DMS53 treated with DMSO at 0.1 percent for 48 hours (cell line): ENCODE data around the gene ALOX5AP.

Experiments used
- DNase-seq: peaks from one replicate; lab custom pipeline; 2025; ENCODE audit not compliant: unreplicated experiment; lab: John Stamatoyannopoulos, UW

Gene ALOX5AP

DNA sequence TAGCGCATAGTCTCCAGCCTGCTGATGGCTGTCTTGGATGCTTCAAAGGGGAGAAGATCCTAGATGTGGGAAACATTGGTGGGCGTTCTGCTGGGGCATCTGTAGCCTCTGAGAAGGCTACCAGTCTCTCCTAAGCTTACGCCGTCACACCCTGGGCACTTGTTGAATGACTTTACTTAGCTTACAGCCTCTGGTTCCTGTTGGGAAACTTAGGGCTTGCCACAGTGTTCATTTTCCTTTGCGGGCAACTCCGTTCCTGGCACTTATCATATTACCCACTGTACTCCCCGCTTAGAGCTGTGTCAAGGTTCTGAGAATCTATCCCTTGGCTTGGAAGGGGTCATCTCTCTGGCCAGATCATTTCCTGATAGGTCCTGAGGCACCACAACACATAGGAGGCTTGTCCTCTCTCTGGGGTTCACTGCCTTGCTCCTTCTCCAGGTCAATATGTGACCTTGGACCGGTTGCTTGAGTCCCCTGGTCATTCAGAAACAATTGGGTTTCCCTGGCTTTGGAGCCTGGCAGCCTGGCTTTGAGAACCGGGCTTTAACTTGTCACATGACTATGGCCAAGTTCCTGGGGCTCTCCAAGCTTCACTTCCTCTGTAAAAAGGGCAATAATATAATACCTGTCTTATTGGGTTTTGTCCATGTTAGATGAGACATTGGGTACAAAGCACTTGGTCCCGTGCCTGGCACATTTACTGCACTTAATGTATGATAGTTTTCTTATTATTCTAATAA lies 20.5 kb upstream of the ALOX5AP start:
- DNase-seq = no peak

DNA sequence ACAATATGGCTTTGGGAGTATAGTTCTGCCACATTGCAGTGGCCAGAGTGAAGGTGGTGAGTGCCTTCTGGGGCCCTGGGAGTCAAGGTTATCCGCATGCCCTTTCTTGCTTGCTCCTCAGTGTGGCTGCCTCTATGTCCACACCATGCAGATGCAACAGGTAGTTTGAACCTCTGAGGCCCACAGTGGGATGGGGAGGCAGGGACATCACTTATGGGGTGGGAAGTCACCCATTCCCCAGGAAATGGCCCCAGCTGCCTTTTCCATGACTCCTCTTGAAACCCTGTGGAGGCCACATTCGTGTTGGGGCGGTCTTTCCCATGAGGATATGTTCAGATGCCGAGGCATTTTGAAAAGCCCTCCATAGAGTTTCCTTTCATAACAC lies 20.0 kb upstream of the ALOX5AP start:
- no peak for DNase-seq

DNA sequence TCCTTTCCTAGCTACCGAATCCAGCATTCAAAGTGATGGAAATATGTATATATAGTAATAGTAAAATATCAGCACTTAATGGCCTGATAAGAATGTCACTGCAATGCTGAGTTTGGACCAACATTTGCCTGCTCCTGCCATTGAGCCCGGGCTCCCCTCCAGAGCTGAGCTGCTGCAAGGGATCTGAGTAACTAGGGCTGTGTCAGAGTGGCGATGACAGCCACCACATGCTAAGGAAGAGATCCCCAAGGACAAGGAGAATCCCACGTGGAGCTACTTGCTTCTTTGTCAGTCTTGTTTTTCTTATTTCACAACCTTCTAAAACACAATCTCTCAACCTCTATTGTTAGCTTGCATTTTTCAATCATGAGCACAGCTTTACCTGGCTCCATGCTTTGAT lies 19.5 kb upstream of the ALOX5AP start:
- no peak for DNase-seq

DNA sequence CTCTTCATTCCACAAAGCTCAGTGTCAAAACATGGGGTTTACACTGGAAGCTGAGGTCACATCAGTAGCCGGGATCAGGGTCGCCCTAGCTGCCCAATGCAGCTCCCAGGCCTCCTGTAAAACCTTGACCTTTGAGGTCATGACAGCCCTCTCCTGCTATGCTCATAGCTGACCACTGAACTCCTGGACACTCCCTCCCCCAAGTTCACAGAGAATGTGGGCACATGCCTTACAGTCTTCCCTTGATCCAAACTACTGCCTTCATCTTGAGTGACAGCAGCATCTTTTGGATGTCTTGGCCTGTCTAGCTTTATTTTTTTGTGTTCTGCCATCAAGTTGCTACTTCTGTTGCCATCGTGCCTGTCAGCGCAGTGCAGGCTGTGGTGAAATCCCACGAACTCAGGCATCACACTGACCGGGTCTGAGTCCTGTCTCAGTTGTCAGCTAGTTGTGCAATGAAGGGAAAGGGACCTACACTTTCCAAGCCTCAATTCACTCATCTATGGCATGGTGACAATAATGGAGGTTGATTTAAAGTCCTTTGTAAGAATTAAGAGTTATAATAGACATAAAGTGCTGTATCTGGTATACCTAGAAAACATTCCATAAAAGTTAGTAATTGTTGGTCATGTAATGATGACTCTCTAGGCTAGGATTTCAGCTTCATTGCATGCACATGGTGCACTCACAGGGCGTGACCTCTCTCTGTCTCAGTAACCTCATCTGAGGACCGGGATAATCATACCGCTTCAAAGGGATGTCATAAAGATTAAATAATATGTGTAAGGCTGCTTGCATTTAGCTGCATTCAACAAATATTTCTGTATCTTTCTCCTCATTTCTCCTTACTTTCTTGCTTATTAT lies 16.4 kb upstream of the ALOX5AP start:
- DNase-seq = no peak

DNA sequence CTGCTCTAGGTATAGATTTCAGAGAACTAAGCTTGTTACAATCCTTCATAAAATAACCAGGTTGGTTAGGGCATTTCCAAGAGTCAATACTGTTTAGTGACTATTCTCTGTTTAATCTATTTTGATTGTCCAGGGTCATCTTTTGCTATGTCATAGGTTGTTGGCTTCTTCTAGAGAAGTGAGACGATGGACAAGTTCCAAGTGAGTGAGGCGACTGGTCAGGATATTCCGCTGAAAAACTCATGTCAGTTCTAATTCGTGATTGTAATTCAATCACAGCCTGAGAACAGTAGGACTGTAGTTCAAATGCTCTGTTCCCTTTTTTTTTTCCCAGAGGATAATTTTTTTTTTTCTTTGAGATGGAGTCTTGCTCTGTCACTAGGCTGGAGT lies 15.8 kb upstream of the ALOX5AP start:
- no peak for DNase-seq

DNA sequence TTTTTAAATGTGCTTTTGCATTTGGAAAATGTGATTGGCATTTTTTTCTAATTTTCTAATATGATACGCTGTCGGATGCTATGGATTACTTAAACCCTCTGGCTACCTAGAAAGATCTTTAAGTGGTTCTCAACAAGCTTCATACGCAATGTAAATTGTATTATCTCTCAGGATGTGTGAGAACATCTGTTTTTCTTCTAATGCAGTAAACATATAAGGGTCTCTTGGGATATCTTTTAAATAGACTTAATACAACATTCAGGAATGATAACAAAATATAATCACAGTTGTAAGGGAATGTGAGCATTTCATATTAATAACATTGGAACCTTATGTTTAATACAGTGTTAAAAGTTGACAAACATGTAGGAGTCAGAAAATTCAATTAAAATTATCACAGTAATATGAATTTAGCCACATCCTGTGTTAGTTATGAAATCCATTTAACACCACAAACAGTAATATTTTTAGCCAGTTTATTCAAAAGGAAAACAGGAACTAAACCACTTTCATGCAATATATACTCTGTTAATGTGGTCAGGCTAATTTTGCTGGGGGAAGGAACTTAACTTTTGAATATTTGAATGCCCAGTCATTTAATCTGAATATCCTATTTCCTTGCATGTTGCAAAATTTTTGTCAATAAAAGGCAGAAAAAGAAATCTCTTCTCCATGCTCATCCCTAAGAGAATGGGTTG lies 15.0 kb upstream of the ALOX5AP start:
- DNase-seq = no peak

DNA sequence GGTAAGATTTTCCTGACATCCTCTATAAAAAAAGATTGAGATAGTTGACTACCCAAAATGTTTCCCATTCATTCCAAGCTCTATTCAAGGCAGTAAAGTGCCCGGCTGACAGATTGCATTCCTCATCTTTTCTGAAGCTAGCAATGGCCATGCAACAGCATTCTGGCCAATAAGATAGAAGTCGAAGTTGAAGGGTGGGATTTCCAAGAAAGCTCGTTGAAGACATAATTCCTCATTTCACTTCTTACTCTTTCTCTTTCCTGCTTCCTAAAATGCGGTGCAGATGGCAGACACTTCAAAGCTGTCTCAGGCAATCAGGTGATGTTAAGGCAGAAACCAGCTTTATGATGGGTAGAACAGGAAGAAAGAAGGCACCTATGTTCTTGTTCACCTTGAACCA lies 13.4 kb upstream of the ALOX5AP start:
- DNase-seq = no peak

DNA sequence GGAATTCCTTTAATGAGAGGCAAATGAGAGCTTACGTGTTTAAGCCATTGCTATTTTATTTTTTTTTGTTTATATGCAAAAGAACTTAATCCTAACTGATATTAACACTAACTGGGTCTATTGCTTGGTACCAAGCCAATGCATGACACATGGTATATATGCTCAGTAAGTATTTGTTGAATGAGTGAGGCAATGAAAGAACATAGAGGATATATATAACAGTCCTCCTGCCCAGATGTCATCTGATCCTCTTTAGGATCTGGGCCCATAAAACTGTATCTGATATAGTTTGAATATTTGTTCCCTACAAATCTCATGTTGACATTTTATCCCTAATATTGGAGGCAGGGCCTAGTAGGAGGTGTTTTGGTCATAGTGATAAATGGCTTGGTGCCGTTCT lies 13.0 kb upstream of the ALOX5AP start:
- no peak for DNase-seq

DNA sequence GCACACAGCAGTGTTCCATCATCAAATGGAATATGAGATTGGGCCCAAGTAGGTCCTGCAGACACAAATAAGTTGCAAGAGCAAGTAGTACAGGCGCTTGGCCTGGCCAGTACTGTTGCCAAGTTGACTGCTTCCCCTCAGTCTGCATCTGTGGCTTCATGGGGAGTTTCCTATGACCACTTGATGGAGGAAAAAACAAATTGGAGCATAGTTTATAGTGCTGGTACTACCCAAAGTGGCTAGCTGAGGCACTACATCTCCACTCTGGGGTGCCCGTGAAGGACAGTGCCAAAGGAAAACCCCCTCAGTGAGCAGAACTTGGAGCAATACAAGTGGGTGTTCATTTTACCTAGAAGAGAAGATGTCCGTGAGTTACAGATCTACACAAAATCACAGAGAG lies 10.6 kb upstream of the ALOX5AP start:
- DNase-seq = no peak

DNA sequence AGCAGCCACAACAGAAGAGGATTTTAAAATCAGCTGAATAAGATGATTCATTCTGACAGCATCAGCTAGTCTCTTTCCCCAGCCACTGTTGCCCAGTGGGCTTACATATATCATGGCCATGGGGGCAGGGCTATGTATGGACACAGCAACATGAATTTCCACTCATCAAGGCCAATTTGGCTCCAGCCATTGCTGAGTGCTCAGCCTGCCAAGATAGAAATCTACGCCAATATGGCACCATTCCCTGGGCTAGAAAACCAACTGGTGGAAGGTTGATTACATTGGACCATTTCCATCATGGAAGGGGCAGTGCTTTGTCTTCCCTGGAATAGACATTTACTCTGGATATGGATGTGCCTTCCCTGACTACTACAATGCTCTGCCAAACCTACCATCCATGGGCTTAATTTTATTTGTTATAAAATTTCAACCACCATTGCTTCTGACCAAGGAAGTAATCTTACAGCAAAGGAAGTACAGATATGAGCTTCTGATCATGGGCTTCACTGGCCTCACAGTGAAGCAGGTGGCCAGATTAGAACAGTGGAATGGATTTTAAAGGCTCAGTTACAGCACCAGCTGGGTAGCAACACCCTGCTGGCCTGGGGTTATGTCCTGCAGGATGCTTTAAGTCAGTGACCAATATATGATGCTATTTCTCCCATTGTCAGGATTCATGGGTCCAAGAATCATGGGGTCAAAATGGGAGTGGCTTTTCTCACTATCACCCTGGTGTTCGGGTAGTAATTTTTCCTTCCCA lies 9.8 kb upstream of the ALOX5AP start:
- DNase-seq = no peak

DNA sequence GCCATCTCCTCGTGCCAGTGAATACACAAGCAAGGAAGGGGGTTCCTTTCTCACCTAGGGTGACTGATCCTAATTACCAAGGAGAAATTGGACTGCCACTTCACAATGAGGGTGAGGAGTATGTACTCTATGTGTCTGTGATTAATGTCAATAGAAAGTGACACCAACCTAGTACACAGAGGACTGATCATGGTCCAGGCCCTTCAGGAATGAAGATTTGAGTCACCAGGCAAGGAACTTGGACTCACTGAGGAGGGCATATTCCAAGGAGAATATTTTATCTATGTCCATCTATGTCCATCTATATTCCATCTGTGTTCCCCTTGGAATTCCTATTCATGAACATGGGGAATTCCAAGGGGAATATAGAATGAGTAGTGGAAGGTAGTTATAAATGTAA lies 9.2 kb upstream of the ALOX5AP start:
- no peak for DNase-seq

DNA sequence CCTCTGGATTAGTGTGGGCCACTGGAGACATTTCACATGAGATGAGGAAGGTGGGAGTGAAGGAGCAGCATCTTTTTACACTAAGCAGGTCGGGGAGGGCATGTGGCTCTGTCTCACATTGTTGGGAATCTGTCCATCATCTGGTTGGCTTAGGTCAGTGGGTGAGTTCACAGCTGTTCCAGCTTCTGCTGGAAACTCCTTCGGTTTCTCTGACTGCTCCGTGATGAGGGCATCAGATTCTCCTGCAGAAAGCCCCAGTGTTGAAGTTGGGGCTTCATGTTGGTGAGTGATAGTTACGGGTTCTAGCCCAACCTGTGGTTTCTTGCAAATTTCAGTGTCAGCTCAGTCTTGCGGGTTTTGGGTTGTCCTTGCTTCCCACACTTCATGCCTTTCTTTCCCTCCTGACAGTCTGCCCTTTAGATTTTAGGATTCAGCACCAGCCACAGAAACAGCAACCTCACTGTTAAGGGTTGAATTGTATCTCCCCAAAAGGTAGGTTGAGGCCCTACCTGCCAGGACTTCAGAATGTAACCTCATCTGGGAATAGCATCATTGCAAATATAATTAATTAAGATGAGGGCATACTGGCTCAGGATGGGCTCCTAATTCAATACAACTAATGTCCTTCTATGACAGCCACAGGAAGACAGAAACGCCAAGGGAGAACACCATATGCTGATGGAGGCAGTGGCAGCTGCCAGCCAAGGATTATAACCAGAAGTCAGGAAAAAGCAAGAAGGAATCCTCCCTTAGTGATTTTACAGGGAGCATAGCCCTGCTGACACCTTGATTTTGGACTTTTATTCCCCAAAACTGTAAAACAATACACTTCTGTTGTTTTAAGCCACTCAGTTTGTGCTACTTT lies 7.6 kb upstream of the ALOX5AP start:
- DNase-seq = no peak

DNA sequence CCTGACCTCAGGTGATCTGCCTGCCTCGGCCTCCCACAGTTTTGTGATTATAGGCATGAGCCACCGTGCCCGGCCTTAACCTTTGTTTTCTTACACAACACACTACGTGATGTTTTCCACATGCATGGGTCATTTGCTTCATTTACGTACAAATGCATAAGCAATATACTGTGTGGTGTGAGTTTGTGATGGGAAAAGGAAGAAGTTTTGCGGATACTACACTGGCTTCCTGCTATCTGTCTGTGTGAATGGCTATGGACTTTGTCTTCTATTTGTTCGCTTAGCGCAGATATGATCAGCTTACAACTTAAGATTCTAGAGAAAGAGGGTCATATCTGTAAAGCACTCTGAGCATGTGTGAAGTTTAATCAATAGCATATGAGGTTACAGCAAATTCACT lies 5.5 kb upstream of the ALOX5AP start:
- DNase-seq = no peak

DNA sequence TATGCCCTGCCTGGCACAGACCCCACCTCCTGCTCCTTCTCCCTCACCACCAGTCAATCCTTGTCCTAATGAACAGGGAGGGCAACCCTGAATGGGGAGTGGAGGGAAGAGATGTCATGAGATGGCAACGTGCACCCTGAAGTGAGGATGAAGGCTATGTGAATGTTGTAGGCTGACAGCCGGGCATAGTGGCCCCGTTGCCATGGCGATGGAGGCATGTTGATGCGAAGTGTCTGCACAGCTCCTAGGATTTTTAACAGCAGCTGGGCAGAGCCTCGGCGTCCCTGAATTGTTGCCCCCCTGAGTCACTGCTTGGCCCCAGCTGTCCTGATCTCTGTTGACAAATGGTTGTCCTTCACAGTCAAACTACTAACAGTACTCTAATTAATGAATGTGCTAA lies 4.8 kb upstream of the ALOX5AP start:
- DNase-seq = no peak

DNA sequence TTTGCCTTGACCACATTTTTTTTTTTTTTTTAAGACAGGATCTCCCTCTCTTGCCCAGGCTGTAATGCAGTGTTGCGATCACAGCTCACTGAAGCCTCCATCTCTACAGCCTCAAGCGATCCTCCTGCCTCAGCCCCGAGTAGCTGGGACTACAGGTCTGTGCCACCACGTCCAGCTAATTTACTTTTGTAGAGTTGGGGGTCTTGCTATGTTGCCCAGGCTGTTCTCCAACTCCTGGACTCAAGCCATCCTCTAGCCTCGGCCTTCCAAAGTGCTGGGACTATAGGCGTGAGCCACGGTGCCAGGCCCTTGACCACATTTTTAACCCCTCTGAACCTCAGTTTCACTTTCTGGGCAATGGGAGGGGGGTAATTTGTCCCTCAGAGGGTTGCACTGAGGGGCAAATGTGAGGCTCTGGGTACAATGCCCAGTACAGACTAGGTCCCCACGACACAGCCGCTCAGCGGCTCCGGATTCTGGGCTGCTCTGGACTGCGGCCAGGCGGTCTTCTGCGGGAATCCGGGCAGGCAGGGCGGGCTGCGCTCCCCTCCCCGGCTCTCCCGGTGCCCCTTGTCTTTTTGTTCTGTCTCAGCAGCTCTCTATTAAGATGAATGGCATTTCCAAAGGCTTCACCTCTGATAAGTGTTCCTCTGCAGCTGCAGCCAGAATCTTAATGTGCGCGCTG lies 3.8 kb upstream of the ALOX5AP start:
- no peak for DNase-seq

DNA sequence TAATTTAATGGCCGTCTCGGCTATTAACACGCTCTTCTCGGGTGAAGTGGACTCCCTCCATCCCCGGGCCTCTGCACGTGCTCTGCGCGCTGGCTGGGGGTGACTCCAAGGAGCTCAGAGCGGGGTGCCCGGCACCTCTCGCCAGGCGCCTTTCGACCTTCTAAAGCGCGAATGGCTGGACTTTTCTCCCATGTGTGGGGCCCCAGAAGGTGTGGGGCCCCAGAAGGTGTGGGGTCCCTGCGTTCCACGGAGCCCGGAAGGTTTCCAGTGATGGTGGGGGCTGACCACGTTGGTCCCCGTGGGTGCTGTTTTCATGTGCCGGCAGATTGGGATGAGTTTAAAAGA lies 3.3 kb upstream of the ALOX5AP start:
- DNase-seq = no peak

DNA sequence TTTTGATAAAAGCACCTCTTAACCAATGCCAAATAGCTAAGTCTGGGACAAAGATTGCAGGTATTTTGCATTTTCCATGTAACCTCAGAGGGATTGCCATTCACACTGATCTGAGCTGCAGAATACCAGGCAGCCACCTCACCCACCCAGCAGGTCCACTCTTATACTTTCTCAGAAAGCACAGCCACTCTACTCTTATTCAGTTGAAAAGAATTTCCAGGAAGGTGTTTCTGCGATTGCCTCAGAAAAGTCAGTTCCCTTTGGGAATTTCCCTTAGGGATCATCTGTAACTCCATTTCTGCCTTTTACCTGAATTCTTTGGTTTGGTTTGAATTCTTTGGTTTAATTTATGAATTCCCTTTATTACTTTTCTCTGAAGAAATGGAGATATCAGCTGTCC lies 904 bp upstream of the ALOX5AP start:
- no peak for DNase-seq

DNA sequence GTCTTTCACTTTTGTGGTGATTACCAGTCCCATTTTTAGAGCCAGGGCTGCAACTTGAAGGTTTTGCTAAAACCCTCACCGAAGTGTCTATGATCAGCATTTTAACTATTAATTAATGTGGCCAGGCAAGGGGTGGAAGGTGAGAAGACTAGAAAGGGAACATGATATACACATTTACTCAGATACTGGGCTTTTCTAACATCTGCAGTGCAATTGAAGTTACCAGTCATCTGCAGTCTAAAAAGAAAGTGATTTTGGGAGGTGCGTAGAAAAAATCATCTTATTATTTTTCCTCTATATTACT lies 481 bp downstream of the ALOX5AP start:
- DNase-seq = no peak

DNA sequence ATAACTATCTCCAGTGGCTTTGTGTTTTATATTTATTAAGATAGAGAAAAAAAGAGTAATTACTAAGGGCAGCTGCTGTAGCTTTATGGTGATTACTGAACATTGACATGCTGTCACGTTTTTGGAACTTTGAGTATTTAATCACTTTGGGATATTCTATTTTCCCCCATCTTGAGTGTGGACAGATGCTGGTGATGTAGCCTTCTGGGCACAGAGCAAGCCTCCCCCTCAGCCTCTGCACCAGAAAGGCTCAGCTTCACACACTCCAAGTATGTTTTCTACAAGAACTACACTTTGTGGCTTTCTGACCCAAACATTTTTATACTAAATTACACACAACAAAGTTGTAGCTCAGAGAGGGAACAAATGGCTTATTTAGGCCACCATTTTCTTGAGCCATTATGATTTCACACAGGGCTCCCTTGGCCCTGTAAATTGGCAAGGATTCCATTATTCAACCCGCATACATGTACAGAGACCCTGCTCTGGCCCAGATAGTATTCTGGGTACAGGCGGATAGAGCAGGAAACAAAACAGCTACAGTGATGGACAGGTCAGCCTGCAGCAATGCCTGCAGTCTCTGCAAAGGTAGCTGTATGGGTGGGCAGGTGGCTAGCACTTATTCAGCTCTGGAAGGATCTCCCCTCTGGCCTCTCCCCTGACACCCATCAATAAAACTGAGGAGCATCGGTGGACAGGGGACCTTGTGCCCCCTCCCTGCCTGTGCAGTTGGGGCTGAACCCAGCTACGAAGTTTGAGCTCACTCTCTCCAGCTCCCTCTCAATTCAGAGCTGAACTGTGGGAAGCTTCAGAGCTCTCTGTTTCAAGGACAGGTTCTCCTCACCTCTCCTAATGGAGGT lies 1.3 kb downstream of the ALOX5AP start:
- DNase-seq = no peak
